A549 (cell line): ENCODE data around the gene C19orf67.

Source experiments
- CEBPB ChIP-seq, 2 experiments: fragments of >200 bp in 1 of 2; sonication (Bioruptor Twin) in 1 of 2; formaldehyde crosslinking in 1 of 2; IDR thresholded peaks; 2 replicates each; pipeline ENCODE4 v1.6.1; 2012 to 2016
- EHMT2 ChIP-seq: fragments of 200-600 bp; sonication (generic); IDR thresholded peaks from 2 replicates; pipeline ENCODE4 v1.6.1; 2016; ENCODE audit warnings: antibody characterized with exemption, low read depth, mild to moderate bottlenecking, moderate library complexity
- EP300 ChIP-seq, 2 experiments: fragments of >200 bp; sonication (Bioruptor Twin); formaldehyde crosslinking; IDR thresholded peaks; 2 replicates in 1 of 2; 3 replicates in 1 of 2; pipeline ENCODE4 v1.6.1; 2016 to 2017
- FOSB ChIP-seq: fragments of 250-450 bp; sonication (Bioruptor Pico); IDR thresholded peaks from 2 replicates; pipeline ENCODE4 v1.5.0; 2020; ENCODE audit warnings: mild to moderate bottlenecking, moderate library complexity
- HDAC2 ChIP-seq: fragments of 200-600 bp; sonication (generic); IDR thresholded peaks from 2 replicates; pipeline ENCODE4 v1.6.1; 2016
- JUN ChIP-seq, 2 experiments: fragments of >200 bp; sonication (Bioruptor Twin); formaldehyde crosslinking; IDR thresholded peaks; 2 replicates in 1 of 2; 3 replicates in 1 of 2; pipeline ENCODE4 v1.6.1; 2016 to 2017
- MAFK ChIP-seq: fragments of 450-650 bp; IDR thresholded peaks from 2 replicates; pipeline ENCODE4 v1.6.1; 2014; ENCODE audit not compliant: partially characterized antibody
- NFE2L2 ChIP-seq: fragments of 150-350 bp; conservative IDR thresholded peaks from 2 replicates; pipeline ENCODE4 v1.6.1; 2014; ENCODE audit warnings: low read length
- NR3C1 ChIP-seq: fragments of >200 bp; sonication (Bioruptor Twin); formaldehyde crosslinking; IDR thresholded peaks from 3 replicates; pipeline ENCODE4 v1.6.1; 2017
- RCOR1 ChIP-seq: fragments of 150-350 bp; IDR thresholded peaks from 2 replicates; pipeline ENCODE4 v1.6.1; 2014; ENCODE audit warnings: antibody characterized with exemption, low read length, low read depth
- TP53 ChIP-seq: fragments of 250-450 bp; sonication (Bioruptor Pico); IDR thresholded peaks from 2 replicates; pipeline ENCODE4 v1.5.0; 2021; ENCODE audit warnings: mild to moderate bottlenecking, moderate library complexity
- TF ChIP-seq, protein P1 (sequence below): fragments of >200 bp; sonication (Bioruptor Twin); formaldehyde crosslinking; IDR thresholded peaks from 3 replicates; pipeline ENCODE4 v1.5.1; 2016

DNA sequence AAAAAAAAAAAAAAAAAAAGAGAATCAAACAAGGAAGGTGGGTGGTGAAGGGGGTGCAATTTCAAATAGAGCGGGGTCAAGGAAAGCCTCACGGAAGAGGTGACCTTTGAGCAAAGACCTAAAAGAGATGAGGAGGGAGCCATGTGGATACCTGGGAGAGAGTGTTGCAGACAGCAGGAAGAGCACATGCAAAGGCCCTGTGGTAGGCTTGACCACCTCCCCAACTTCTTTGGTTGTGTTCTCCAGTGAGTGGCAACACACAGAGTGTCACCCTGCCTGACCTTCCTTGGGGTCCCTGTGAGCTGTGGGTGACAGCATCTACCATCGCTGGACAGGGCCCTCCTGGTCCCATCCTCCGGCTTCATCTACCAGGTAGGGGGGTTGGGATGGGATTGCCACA is 35.1 kb downstream of the C19orf67 start:
- TF ChIP-seq JUN (IDR thresholded peaks at IDR 0.05) (no peak), MAFK (no peak), CEBPB (IDR thresholded peaks at IDR 0.05) (no peak), RCOR1 (no peak), EP300 (IDR thresholded peaks at IDR 0.05) (no peak), NFE2L2 (no peak), EHMT2 (no peak), TP53 (no peak), NR3C1 (no peak), FOSB (no peak), HDAC2 (no peak)
- TF ChIP-seq, protein P1, sequence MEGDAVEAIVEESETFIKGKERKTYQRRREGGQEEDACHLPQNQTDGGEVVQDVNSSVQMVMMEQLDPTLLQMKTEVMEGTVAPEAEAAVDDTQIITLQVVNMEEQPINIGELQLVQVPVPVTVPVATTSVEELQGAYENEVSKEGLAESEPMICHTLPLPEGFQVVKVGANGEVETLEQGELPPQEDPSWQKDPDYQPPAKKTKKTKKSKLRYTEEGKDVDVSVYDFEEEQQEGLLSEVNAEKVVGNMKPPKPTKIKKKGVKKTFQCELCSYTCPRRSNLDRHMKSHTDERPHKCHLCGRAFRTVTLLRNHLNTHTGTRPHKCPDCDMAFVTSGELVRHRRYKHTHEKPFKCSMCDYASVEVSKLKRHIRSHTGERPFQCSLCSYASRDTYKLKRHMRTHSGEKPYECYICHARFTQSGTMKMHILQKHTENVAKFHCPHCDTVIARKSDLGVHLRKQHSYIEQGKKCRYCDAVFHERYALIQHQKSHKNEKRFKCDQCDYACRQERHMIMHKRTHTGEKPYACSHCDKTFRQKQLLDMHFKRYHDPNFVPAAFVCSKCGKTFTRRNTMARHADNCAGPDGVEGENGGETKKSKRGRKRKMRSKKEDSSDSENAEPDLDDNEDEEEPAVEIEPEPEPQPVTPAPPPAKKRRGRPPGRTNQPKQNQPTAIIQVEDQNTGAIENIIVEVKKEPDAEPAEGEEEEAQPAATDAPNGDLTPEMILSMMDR, result no peak
